HFF-Myc (cell line): ENCODE measurements around the gene MORN5.
"Not testable (repeated sequence)": the region's sequence is repeated elsewhere in the genome, so short reads cannot be mapped to it uniquely, and the experiment has no call there.

Experiments used
- DNase-seq: peaks from one replicate; pipeline ENCODE4 v3.0.0-alpha.2; 2011; ENCODE audit warnings: low read depth; ENCODE audit errors: extremely low read depth
- H3K4me3 ChIP-seq: replicated peaks from 2 replicates; pipeline ENCODE4 v1.5.1; 2011; ENCODE audit warnings: low read depth, mild to moderate bottlenecking, control low read depth, low read length
- TF ChIP-seq, protein P1 (sequence below): IDR thresholded peaks from 2 replicates; pipeline ENCODE4 v1.5.1; 2012; ENCODE audit warnings: mild to moderate bottlenecking, low read depth, low read length, control low read depth; ENCODE audit errors: missing control alignments

The MORN5 gene

GRCh38 chr9:122116040-122116439 lies 43.7 kb upstream of the MORN5 start:
- TF ChIP-seq, protein P1, sequence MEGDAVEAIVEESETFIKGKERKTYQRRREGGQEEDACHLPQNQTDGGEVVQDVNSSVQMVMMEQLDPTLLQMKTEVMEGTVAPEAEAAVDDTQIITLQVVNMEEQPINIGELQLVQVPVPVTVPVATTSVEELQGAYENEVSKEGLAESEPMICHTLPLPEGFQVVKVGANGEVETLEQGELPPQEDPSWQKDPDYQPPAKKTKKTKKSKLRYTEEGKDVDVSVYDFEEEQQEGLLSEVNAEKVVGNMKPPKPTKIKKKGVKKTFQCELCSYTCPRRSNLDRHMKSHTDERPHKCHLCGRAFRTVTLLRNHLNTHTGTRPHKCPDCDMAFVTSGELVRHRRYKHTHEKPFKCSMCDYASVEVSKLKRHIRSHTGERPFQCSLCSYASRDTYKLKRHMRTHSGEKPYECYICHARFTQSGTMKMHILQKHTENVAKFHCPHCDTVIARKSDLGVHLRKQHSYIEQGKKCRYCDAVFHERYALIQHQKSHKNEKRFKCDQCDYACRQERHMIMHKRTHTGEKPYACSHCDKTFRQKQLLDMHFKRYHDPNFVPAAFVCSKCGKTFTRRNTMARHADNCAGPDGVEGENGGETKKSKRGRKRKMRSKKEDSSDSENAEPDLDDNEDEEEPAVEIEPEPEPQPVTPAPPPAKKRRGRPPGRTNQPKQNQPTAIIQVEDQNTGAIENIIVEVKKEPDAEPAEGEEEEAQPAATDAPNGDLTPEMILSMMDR = no peak
- DNase-seq = no peak
- H3K4me3 ChIP-seq = no peak overlapping the region

DNA sequence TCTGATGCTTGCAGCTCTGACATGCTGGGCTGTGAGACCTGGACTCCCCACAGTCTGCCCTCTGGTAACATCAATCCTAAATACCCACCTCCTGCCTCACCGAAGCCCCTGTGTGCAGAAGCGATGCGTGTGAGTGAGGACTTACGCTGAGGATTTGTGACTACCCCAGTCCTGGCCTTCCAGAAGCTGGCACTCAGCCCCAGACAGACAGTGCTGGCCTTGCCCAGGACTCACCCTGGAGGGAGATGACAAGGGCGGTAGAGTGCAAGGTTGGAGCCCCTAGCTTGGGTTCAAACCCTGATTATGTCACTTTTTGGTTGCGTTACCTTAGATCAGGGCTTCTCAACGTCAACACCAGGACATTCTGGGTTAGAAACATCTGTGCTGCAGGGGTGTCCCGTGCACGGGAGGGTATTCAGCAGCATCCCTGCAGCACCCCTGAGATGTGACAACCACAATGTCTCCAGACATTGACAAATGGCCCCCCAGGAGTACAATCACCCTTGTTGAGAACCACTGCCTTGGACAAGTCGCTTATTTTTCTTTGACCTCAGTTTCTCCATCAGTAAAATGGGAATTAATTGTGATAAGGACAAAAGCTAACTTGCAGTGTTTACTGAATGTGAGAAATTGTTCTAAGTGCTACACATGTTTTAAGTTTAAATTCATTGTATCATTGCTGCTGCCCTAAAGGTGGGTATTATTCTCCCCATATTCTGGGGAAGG lies 43.1 kb upstream of the MORN5 start:
- TF ChIP-seq, protein P1 = no peak
- no peak overlapping the region for H3K4me3 ChIP-seq
- DNase-seq = no peak

DNA sequence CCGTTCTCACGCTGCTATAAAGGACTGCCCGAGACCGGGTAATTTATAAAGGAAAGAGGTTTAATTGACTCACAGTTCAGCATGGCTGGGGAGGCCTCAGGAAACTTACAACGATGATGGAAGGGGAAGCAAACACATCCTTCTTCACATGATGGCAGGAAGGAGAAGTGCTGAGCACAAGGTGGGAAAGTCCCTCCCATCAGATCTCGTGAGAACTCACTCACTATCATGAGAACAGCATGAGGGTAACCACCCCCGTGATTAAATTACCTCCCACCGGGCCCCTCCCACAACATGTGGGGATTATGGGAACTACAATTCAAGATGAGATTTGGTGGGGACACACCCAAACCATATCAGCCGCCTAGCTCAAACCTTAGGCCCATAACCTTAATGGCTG lies 42.5 kb upstream of the MORN5 start:
- H3K4me3 ChIP-seq, DNase-seq: not testable (repeated sequence)

- TF ChIP-seq, protein P1 = no peak
- no peak for DNase-seq
- H3K4me3 ChIP-seq = no peak overlapping the region
These were observed 41.2 kb upstream of the MORN5 start for GRCh38 chr9:122118343-122119165.

DNA sequence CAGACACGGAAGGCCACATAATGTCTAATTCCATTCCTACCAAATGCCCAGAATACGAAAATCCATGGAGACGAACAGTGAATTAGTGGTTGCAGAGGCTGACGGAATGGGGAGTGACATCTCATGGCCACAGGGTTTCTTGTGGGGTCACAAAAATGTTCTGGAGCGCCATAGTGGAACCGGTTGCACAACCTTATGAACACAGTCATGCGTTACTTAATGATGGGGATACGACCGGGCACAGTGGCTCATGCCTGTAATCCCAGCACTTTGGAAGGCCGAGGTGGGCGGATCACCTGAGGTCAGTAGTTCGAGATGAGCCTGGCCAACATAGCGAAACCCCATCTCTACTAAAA lies 40.6 kb upstream of the MORN5 start:
- TF ChIP-seq, protein P1 = no peak
- no peak overlapping the region for H3K4me3 ChIP-seq
- no peak for DNase-seq

GRCh38 chr9:122119721-122120120 lies 40.0 kb upstream of the MORN5 start:
- TF ChIP-seq, protein P1 = no peak
- no peak for DNase-seq
- H3K4me3 ChIP-seq = no peak overlapping the region

DNA sequence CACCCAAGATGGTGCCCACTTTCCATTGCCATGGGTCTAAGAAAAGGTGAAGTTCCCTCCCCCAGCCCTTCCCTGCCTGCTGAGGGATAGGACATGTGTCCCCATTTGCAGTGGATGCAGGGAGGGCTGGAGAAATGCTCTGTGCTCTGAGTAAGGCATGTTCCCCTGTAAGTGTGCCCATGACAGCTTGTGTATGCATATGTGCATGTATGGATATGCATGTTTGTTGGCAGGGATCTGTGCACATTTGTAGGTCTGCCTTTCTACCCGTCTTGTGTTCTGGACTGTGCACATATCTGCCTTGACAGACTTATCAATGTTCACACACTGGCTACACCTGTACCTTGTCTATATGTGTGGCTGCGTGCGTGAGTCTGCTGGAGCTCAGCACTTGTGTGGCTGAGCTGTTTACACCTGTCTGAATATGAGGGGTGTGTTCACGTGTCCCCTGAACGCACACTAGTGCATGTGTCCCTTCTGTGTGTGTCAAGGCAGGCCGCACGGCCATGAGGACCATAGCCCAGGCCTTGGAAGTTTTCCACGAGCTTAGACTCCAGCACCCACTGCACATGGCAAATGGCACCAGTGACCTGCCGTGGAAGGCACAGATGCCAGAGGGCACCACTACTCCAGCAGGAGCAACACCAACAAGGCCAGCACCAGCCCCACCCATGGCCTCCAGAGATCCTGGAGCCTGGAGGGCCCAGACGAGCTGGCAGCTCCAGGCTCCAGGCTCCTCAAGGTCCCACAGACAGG lies 39.2 kb upstream of the MORN5 start:
- TF ChIP-seq, protein P1 = no peak
- DNase-seq = no peak
- no peak overlapping the region for H3K4me3 ChIP-seq
